ENCODE data around the gene CIDEC.
"Not testable (repeated sequence)": the region's sequence is repeated elsewhere in the genome, so short reads cannot be mapped to it uniquely, and the experiment has no call there.

The CIDEC gene

GRCh38 chr3:9875448-9875847 lies 4.6 kb downstream of the CIDEC start:
- no peak for DNase-seq

- DNase-seq: not testable (repeated sequence)
Measured at GRCh38 chr3:9872067-9872466, 8.0 kb downstream of the CIDEC start.

GRCh38 chr3:9870978-9871377 lies 9.1 kb downstream of the CIDEC start:
- DNase-seq: no peak

- DNase-seq: no peak
Measured at GRCh38 chr3:9869955-9870354, 10.1 kb downstream of the CIDEC start.

GRCh38 chr3:9867106-9867505 lies 12.9 kb downstream of the CIDEC start:
- DNase-seq: no peak

- no peak for DNase-seq
Measured at GRCh38 chr3:9866639-9867038, 13.4 kb downstream of the CIDEC start.

GRCh38 chr3:9865125-9865637 lies 14.9 kb downstream of the CIDEC start:
- not testable (repeated sequence) for DNase-seq

GRCh38 chr3:9864200-9864927 lies 15.7 kb downstream of the CIDEC start:
- DNase-seq: no peak

- DNase-seq: no peak
Measured at GRCh38 chr3:9863058-9863772, 16.8 kb downstream of the CIDEC start.

GRCh38 chr3:9862391-9863057 lies 17.5 kb downstream of the CIDEC start:
- DNase-seq: no peak

GRCh38 chr3:9861626-9862130 lies 18.4 kb downstream of the CIDEC start:
- DNase-seq: no peak

- DNase-seq: no peak
Measured at GRCh38 chr3:9861201-9861600, 18.9 kb downstream of the CIDEC start.

- no peak for DNase-seq
Measured at GRCh38 chr3:9859530-9860025, 20.5 kb downstream of the CIDEC start.

- DNase-seq: no peak
Measured at GRCh38 chr3:9855594-9855993, 24.5 kb downstream of the CIDEC start.

GRCh38 chr3:9854291-9854940 lies 25.6 kb downstream of the CIDEC start:
- DNase-seq: not testable (repeated sequence)

GRCh38 chr3:9852528-9852927 lies 27.5 kb downstream of the CIDEC start:
- DNase-seq: no peak

- DNase-seq: not testable (repeated sequence)
Measured at GRCh38 chr3:9851926-9852325, 28.1 kb downstream of the CIDEC start.

- DNase-seq: not testable (repeated sequence)
Measured at GRCh38 chr3:9851383-9851782, 28.7 kb downstream of the CIDEC start.

- not testable (repeated sequence) for DNase-seq
Measured at GRCh38 chr3:9848860-9849259, 31.2 kb downstream of the CIDEC start.

- DNase-seq: not testable (repeated sequence)
Measured at GRCh38 chr3:9847870-9848269, 32.2 kb downstream of the CIDEC start.

GRCh38 chr3:9846931-9847488 lies 33.0 kb downstream of the CIDEC start:
- no peak for DNase-seq

GRCh38 chr3:9846231-9846630 lies 33.8 kb downstream of the CIDEC start:
- DNase-seq: no peak

All from NCI-H1694 (cell line).